ENCODE results near the gene PTPRD. TPM values are rescaled to one million over a fixed set of nuclear protein-coding genes. Genes with fewer than 3 reads are reported as not detected.

Gene PTPRD
- total RNA-seq, 2 donors from 2014 or later, result 60.1 to 75.7 TPM

- Histone ChIP-seq H3K9me3 (no peaks in the 10 kb centered on the region), H3K4me1 (no peaks in the 10 kb centered on the region), H3K4me3 (no peak overlapping the region), H3K27me3 (no peaks in the 10 kb centered on the region), H3K27ac (no peak overlapping the region), H3K36me3 (no peaks in the 10 kb centered on the region), H3K9ac (ENCODE audit: low read depth in 2 of 2, low read length in 2 of 2) (no peak overlapping the region)
- no peak for TF ChIP-seq CTCF (IDR thresholded peaks at IDR 0.05)
- intact Hi-C loops (cut with DNase I), result no loop called here
- no peak for DNase-seq
Observed at GRCh38 chr9:9820436-9820835, 792.4 kb downstream of the PTPRD start.

GRCh38 chr9:9819886-9820285, 792.9 kb downstream of the PTPRD start:
- H3K9me3 ChIP-seq, result no peaks in the 10 kb centered on the region
- H3K4me1 ChIP-seq, result no peaks in the 10 kb centered on the region
- intact Hi-C loops (cut with DNase I), result no loop called here
- no peaks in the 10 kb centered on the region for H3K27me3 ChIP-seq
- no peak overlapping the region for H3K27ac ChIP-seq
- DNase-seq, result no peak
- TF ChIP-seq CTCF (IDR thresholded peaks at IDR 0.05), result no peak
- H3K4me3 ChIP-seq, result no peak overlapping the region
- no peak overlapping the region for H3K9ac ChIP-seq (ENCODE audit: low read depth in 2 of 2, low read length in 2 of 2)
- no peaks in the 10 kb centered on the region for H3K36me3 ChIP-seq

GRCh38 chr9:9817176-9817575, 795.6 kb downstream of the PTPRD start:
- H3K27ac ChIP-seq, result no peak overlapping the region
- DNase-seq, result no peak
- no peak overlapping the region for H3K4me3 ChIP-seq
- no peak overlapping the region for H3K9ac ChIP-seq (ENCODE audit: low read depth in 2 of 2, low read length in 2 of 2)
- no peaks in the 10 kb centered on the region for H3K4me1 ChIP-seq
- no peaks in the 10 kb centered on the region for H3K9me3 ChIP-seq
- H3K27me3 ChIP-seq, result no peaks in the 10 kb centered on the region
- TF ChIP-seq CTCF (IDR thresholded peaks at IDR 0.05), result no peak
- no peaks in the 10 kb centered on the region for H3K36me3 ChIP-seq
- intact Hi-C loops (cut with DNase I), result no loop called here

- H3K27me3 ChIP-seq, result no peaks in the 10 kb centered on the region
- H3K36me3 ChIP-seq, result no peaks in the 10 kb centered on the region
- no peak for DNase-seq
- no peaks in the 10 kb centered on the region for H3K9me3 ChIP-seq
- no peak overlapping the region for H3K4me3 ChIP-seq
- H3K9ac ChIP-seq (ENCODE audit: low read depth in 2 of 2, low read length in 2 of 2), result no peak overlapping the region
- H3K4me1 ChIP-seq, result no peaks in the 10 kb centered on the region
- no peak overlapping the region for H3K27ac ChIP-seq
- no peak for TF ChIP-seq CTCF (IDR thresholded peaks at IDR 0.05)
- intact Hi-C loops (cut with DNase I), result no loop called here
Observed at GRCh38 chr9:9804109-9804508, 808.7 kb downstream of the PTPRD start.

- no peaks in the 10 kb centered on the region for H3K36me3 ChIP-seq
- intact Hi-C loops (cut with DNase I), result no loop called here
Observed at GRCh38 chr9:9799287-9799686, 813.5 kb downstream of the PTPRD start.

More at GRCh38 chr9:9799287-9799686, 813.5 kb downstream of the PTPRD start:
- Histone ChIP-seq H3K27ac (no peak overlapping the region), H3K4me3 (no peak overlapping the region), H3K4me1 (no peaks in the 10 kb centered on the region), H3K27me3 (no peaks in the 10 kb centered on the region), H3K9ac (ENCODE audit: low read depth in 2 of 2, low read length in 2 of 2) (no peak overlapping the region), H3K9me3 (no peaks in the 10 kb centered on the region)
- DNase-seq, result no peak
- no peak for TF ChIP-seq CTCF (IDR thresholded peaks at IDR 0.05)
